ENCODE measurements around the gene ECSIT. TPM values are rescaled to one million over a fixed set of nuclear protein-coding genes. Genes with fewer than 3 reads are reported as not detected.
"Not testable (repeated sequence)": the region's sequence is repeated elsewhere in the genome, so short reads cannot be mapped to it uniquely, and the experiment has no call there.

ECSIT gene, protein sequence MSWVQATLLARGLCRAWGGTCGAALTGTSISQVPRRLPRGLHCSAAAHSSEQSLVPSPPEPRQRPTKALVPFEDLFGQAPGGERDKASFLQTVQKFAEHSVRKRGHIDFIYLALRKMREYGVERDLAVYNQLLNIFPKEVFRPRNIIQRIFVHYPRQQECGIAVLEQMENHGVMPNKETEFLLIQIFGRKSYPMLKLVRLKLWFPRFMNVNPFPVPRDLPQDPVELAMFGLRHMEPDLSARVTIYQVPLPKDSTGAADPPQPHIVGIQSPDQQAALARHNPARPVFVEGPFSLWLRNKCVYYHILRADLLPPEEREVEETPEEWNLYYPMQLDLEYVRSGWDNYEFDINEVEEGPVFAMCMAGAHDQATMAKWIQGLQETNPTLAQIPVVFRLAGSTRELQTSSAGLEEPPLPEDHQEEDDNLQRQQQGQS
- 10 to 100 TPM; 55.9 to 82.8 (median 57.7) TPM for total RNA-seq

DNA sequence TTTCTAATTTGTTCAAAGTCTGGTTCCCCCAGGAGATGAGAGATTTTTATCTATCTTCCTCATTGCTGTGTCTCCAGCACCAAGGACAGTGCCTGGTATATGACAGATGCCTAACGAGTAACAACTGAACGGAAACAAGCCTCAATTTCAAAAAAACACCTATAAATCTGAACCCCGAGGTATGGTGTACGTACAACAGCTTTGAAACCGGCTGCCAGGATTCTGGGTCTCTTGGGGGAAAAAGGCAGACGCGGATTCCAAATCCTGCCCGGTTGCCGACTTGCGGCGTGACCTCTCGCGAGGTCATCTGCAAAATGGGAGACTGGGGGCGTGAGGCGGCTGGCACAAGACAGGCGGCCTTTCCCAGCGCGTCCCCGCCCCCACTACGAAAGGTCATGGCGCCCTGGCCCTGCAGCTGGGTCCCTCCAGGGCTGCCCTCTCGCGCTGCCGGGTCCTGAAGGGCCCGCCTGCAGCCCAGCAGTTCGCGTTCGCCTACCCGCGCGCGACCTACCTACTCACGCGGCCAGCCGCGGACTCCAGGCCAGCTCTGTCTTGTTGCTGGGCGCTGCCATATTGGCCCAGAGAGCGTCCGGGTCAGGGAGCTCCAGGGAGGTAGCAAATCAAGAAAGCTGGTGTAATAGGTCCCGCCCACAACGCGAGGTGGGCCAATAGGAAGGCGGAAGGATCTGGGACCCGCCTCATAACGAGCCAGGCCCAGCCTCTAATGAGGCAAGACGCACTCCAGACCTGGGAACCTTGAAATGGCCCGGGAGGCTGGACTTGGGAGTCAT is at the start of gene ECSIT:
TSS of gene ECSIT (minus strand) at position 584 of the 791 bp plus-strand sequence. CDS start 9,964 bp downstream, outside the sequence.
- TF ChIP-seq POLR2A (IDR thresholded peaks at IDR 0.05) = no peak
- TF ChIP-seq, protein P1, sequence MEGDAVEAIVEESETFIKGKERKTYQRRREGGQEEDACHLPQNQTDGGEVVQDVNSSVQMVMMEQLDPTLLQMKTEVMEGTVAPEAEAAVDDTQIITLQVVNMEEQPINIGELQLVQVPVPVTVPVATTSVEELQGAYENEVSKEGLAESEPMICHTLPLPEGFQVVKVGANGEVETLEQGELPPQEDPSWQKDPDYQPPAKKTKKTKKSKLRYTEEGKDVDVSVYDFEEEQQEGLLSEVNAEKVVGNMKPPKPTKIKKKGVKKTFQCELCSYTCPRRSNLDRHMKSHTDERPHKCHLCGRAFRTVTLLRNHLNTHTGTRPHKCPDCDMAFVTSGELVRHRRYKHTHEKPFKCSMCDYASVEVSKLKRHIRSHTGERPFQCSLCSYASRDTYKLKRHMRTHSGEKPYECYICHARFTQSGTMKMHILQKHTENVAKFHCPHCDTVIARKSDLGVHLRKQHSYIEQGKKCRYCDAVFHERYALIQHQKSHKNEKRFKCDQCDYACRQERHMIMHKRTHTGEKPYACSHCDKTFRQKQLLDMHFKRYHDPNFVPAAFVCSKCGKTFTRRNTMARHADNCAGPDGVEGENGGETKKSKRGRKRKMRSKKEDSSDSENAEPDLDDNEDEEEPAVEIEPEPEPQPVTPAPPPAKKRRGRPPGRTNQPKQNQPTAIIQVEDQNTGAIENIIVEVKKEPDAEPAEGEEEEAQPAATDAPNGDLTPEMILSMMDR (IDR thresholded peaks at IDR 0.05) = peak in 1 of 3 donors; percentile 9
- intact Hi-C loops (cut with DNase I; ENCODE audit: low total_unique reads) = no loop called here
- peak within 1 kb of the TSS; percentile 64 for H3K4me3 ChIP-seq (ENCODE audit: low read depth, poor library complexity, severe bottlenecking)
- peak; percentile 98 to 99 for DNase-seq (ENCODE audit: low spot score in 2 of 2)
- 0 to 1% methylated on average over 37 to 39 of the region's 47 CpGs for WGBS, 2 donors

DNA sequence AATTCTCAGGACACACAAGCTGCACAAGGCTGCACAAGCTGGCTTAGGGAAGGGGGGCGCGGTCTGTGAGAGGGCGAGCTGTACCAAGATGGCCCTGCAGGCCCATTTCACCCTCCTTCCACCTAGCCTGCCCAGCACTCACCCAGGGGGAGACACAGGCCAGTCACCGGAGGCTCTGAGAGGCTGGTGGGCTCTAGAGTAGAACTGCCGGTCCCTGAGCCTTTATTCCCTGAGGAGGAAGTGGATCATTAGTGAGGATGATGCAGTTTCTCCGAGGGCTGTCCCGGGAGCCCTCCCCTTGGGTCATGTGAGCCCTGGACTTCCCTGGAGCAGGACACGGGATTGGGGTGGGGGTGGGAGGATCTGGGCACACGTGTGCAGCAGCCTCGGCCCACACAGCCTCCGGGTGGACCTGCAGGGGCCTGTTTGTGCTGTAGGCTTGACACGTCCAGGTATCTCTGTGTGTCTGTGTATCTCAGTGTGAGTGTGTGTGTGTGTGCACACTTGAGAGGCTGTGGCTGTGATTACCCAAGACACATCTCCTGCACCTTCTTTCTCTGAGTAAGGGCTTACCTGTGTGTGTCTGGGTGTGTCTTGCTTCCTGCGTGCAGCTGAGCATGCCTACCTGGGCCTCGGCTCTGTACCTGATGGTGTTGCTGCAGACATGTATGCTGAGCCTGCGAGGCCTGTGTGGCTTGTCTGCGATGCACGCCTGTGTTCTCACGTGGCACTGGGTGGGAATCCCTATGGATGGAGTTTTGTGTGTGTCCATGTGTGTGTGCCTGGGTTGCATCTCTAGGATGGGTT is 48.7 kb upstream of the ECSIT start, which contains the start of gene ACP5:
TSS of gene ACP5 (minus strand) at position 195 of the 807 bp plus-strand sequence. CDS start 328 bp downstream, outside the sequence.
- H3K4me3 ChIP-seq (ENCODE audit: low read depth, poor library complexity, severe bottlenecking) = peak within 1 kb of the TSS; percentile 9
- DNase-seq (ENCODE audit: low spot score in 2 of 2) = no peak
- intact Hi-C loops (cut with DNase I; ENCODE audit: low total_unique reads) = no loop called here
- 41 to 62% methylated on average over 12 to 14 of the region's 18 CpGs for WGBS, 2 donors
- TF ChIP-seq, protein P1 (IDR thresholded peaks at IDR 0.05) = no peak
- TF ChIP-seq POLR2A (IDR thresholded peaks at IDR 0.05) = no peak

DNA sequence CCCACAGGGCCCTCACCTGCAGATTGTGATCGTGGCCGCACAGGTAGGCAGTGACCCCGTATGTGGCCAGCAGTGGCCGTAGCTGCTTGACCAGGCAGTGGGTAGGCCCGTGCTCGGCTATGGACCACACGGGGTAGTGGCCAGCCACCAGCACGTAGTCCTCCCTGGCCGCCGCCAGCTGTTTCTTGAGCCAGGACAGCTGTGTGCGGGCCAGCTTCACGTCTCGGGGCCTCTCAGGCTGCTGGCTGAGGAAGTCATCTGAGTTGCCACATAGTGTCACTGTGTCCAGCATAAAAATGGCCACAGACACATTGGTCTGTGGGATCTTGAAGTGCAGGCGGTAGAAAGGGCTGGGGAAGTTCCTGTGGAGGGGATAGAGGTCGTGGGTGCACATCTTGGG is 47.3 kb upstream of the ECSIT start:
- H3K4me3 ChIP-seq (ENCODE audit: low read depth, poor library complexity, severe bottlenecking) = no peak overlapping the region
- intact Hi-C loops (cut with DNase I; ENCODE audit: low total_unique reads) = no loop called here
- TF ChIP-seq, protein P1 (IDR thresholded peaks at IDR 0.05) = no peak
- no peak for TF ChIP-seq POLR2A (IDR thresholded peaks at IDR 0.05)
- no peak for DNase-seq (ENCODE audit: low spot score in 2 of 2)
- 87 to 88% methylated on average over 6 to 10 of the region's 15 CpGs for WGBS, 2 donors

DNA sequence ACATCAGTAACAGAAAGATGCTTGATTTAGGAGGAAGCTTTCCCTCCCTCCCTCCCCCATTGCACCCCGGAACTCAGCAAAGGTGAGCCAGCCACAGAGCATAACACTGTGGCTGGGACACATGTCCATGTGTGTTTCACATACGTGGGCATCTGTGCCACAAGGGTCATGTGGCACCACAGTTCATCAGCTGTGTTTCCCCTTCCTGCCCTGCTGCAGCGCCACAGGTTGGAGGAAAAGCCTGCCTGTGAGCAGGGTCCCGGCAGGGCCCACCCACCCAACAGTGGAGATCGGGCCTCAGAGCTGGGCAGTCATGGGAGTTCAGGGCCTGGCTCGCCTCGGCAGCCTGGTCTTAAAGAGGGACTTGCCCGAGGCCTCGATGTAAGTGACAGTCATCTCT is 45.8 kb upstream of the ECSIT start:
- no peak for DNase-seq (ENCODE audit: low spot score in 2 of 2)
- H3K4me3 ChIP-seq (ENCODE audit: low read depth, poor library complexity, severe bottlenecking) = no peak overlapping the region
- TF ChIP-seq, protein P1 (IDR thresholded peaks at IDR 0.05) = no peak
- TF ChIP-seq POLR2A (IDR thresholded peaks at IDR 0.05) = no peak
- intact Hi-C loops (cut with DNase I; ENCODE audit: low total_unique reads) = no loop called here
- WGBS, 2 donors = 78 to 85% methylated on average over 9 of the region's 9 CpGs

DNA sequence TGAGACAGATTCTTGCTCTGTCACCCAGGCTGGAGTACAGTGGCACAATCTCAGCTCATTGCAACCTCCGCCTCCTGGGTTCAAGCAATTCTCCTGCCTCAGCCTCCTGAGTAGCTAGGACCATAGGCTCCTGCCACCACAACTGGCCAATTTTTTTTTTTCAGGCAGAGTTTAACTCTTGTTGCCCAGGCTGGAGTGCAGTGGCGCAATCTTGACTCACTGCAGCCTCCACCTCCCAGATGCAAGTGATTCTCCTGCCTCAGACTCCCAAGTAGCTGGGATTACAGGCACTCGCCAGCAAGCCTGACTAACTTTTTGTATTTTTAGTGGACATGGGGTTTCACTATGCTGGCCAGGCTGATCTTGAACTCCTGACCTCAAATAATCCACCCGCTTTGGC is 44.8 kb upstream of the ECSIT start:
- WGBS, 2 donors = 95 to 96% methylated on average over 4 of the region's 4 CpGs
- DNase-seq (ENCODE audit: low spot score in 2 of 2); H3K4me3 ChIP-seq (ENCODE audit: low read depth, poor library complexity, severe bottlenecking); intact Hi-C loops (cut with DNase I; ENCODE audit: low total_unique reads): not testable (repeated sequence)

DNA sequence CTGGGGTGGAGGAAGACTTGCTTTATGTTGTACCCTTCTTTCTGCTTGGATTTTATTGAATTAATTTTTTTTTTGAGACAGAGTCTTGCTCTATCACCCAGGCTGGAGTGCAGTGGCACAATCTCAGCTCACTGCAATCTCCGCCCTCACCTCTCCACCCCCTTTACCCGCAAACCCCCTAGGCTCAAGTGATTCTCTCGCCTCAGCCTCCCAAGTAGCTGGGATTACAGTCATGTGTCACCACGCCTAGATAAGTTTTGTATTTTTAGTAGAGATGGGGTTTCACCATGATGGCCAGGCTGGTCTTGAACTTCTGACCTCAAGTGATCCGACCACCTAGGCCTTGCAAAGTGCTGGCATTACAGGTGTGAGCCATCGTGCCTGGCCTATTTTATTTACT is 44.4 kb upstream of the ECSIT start:
- intact Hi-C loops (cut with DNase I; ENCODE audit: low total_unique reads); DNase-seq (ENCODE audit: low spot score in 2 of 2); H3K4me3 ChIP-seq (ENCODE audit: low read depth, poor library complexity, severe bottlenecking): not testable (repeated sequence)
- 82 to 84% methylated on average over 6 of the region's 6 CpGs for WGBS, 2 donors

All from lower leg skin (tissue), 4 donors.